Left lung (tissue), 10 donors: Measurements from ENCODE around the gene TRHDE. TPM values are rescaled to one million over a fixed set of nuclear protein-coding genes. Genes with fewer than 3 reads are reported as not detected.

Source experiments
- ATAC-seq: fragments of 200-7000 bp; cut with Tn5 transposase; one replicate; pipeline ENCODE4 v1.9.1; 2020; ENCODE audit warnings: moderate library complexity
- DNase-seq, 4 donors: peaks; one replicate each; pipeline ENCODE4 v3.0.0-alpha.2; 2013 to 2020
- H3K27ac ChIP-seq, 2 donors: fragments of 200-600 bp; sonication (generic) in 1 of 2; one replicate each; pipeline versions ENCODE4 v1.5.0 to v1.8.0; 2020 to 2021
- H3K27me3 ChIP-seq, 2 donors: fragments of 200-600 bp; sonication (generic) in 1 of 2; one replicate each; pipeline versions ENCODE4 v1.5.0 to v1.8.0; 2020 to 2021
- H3K36me3 ChIP-seq, 2 donors: fragments of 200-600 bp; sonication (generic) in 1 of 2; one replicate each; pipeline versions ENCODE4 v1.5.0 to v1.8.0; 2020 to 2021
- H3K4me1 ChIP-seq, 2 donors: fragments of 200-600 bp; one replicate each; pipeline ENCODE4 v1.8.0; 2021
- H3K4me3 ChIP-seq, 2 donors: fragments of 200-600 bp; sonication (generic) in 1 of 2; one replicate each; pipeline versions ENCODE4 v1.5.0 to v1.8.0; 2020 to 2021; ENCODE audit warnings: mild to moderate bottlenecking in 1 of 2
- H3K9me3 ChIP-seq, 2 donors: fragments of 200-600 bp; sonication (generic) in 1 of 2; one replicate each; pipeline versions ENCODE4 v1.5.0 to v1.8.0; 2020 to 2021
- CTCF ChIP-seq, 2 donors: fragments of 200-600 bp; sonication (generic) in 1 of 2; IDR thresholded peaks; one replicate each; pipeline versions ENCODE4 v1.5.0 to v1.8.0; 2021; ENCODE audit warnings: antibody characterized with exemption in 2 of 2
- intact Hi-C, 2 donors: fragments of 100-400 bp; cut with DNase I; formaldehyde crosslinking; loops; one replicate each; pipeline versions ENCODE4 v1.11.2 to v1.14.2; 2022
- polyA plus RNA-seq, 6 donors: library from polyadenylated mRNA; unstranded; fragments of 120-200 nt; gene quantifications; one replicate each; pipeline ENCODE4 v1.2.1, GENCODE V29; 2013; ENCODE audit not compliant: insufficient read length in 6 of 6
- total RNA-seq, 2 donors: library from RNA; stranded (reverse); fragmentation: NEBNext Ultra II Directional; extraction: Animal tissue kit (Norgen Biotek cat#: 25700); gene quantifications; one replicate each; pipeline ENCODE4 v1.2.1, GENCODE V29; 2021
- donor health status: DM: no; HTN: yes; CAD: no.
- donor health status: DM: no; HTN: no; CAD: no.

Gene TRHDE
- total and polyA plus RNA-seq, 8 donors = 0.87 to 4.3 (median 2.8) TPM

GRCh38 chr12:72250346-72250745 is 21.8 kb upstream of the TRHDE start:
- intact Hi-C loops = no loop called here
- H3K27me3 ChIP-seq = no peaks in the 10 kb centered on the region
- DNase-seq = no peak
- H3K4me1 ChIP-seq = no peaks in the 10 kb centered on the region
- no peak for ATAC-seq
- H3K27ac ChIP-seq = no peak overlapping the region
- H3K36me3 ChIP-seq = no peaks in the 10 kb centered on the region
- TF ChIP-seq CTCF (IDR thresholded peaks at IDR 0.05) = no peak
- peaks cover 3 to 21% of the 10 kb centered on the region in 2 donors for H3K9me3 ChIP-seq
- no peak overlapping the region for H3K4me3 ChIP-seq

DNA sequence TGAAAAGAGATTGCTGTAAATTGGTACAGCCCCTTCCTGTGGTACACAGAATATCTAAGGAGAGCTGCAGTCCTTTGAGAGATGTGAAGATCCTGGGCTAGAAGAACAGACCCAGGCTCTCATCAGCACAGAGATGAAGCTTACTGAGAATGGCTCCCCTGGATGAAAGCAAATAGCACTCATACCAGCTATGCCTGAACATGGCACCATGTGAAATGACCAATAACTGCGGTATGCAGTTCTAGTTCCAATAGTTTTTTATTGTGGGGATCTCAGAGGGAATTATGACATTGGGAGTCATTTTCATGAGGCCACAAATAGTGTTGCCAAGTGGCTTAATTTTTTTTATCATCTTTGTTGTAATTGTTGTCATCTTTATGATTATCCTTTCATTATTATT is 15.4 kb upstream of the TRHDE start:
- no peak overlapping the region for H3K27ac ChIP-seq
- no peaks in the 10 kb centered on the region for H3K4me1 ChIP-seq
- intact Hi-C loops = no loop called here

DNA sequence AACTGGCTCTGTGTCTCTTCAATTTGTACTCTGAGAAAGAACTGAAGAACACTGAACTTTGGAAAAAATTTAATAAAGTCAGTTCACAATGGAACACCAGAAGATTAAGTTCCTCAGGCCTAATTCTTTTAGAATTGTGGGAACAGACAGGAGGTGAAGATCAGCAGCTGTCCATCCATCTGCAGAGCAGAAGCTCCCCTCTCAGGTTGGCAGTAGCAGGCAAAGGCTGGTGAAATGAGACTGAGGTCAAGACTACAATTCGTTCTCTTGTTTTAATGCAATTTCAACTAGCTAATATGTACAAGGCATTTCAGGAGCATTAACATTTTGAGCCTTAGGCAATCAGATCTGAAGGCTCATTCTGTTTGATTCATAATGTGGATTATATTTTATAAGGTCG is 10.3 kb upstream of the TRHDE start:
- intact Hi-C loops = no loop called here
- DNase-seq = no peak
- no peaks in the 10 kb centered on the region for H3K36me3 ChIP-seq
- TF ChIP-seq CTCF (IDR thresholded peaks at IDR 0.05) = no peak
- no peaks in the 10 kb centered on the region for H3K9me3 ChIP-seq
- ATAC-seq = no peak
- no peak overlapping the region for H3K4me3 ChIP-seq
- H3K27ac ChIP-seq = no peak overlapping the region
- no peaks in the 10 kb centered on the region for H3K4me1 ChIP-seq
- H3K27me3 ChIP-seq = no peaks in the 10 kb centered on the region

More for the DNA sequence above, 15.4 kb upstream of the TRHDE start:
- Histone ChIP-seq H3K27me3 (no peaks in the 10 kb centered on the region), H3K9me3 (peaks cover 0 to 2% of the 10 kb centered on the region in 2 donors), H3K4me3 (no peak overlapping the region), H3K36me3 (no peaks in the 10 kb centered on the region)
- no peak for TF ChIP-seq CTCF (IDR thresholded peaks at IDR 0.05)
- ATAC-seq (no peak), DNase-seq (no peak)

GRCh38 chr12:72264548-72265175 is 7.5 kb upstream of the TRHDE start:
- no peaks in the 10 kb centered on the region for H3K4me1 ChIP-seq
- intact Hi-C loops = no loop called here
- ATAC-seq = no peak
- no peak overlapping the region for H3K27ac ChIP-seq
- peak in 1 of 2 donors; percentile 23 for TF ChIP-seq CTCF (IDR thresholded peaks at IDR 0.05)
- no peak for DNase-seq
- peaks cover 0 to 12% of the 10 kb centered on the region in 2 donors for H3K27me3 ChIP-seq
- no peak overlapping the region for H3K4me3 ChIP-seq
- no peaks in the 10 kb centered on the region for H3K36me3 ChIP-seq
- no peaks in the 10 kb centered on the region for H3K9me3 ChIP-seq

- no peak for DNase-seq
- Histone ChIP-seq H3K9me3 (no peaks in the 10 kb centered on the region), H3K4me3 (no peak overlapping the region), H3K27ac (no peak overlapping the region), H3K36me3 (no peaks in the 10 kb centered on the region), H3K4me1 (peaks cover 4 to 14% of the 10 kb centered on the region in 2 donors), H3K27me3 (peaks cover 16 to 45% of the 10 kb centered on the region in 2 donors)
- TF ChIP-seq CTCF (IDR thresholded peaks at IDR 0.05) = no peak
- no peak for ATAC-seq
- intact Hi-C loops = no loop called here
Observed at GRCh38 chr12:72267974-72268373, 4.2 kb upstream of the TRHDE start.
